ENCODE measurements around the gene OTX2.

Gene OTX2

GRCh38 chr14:56812364-56813141 lies 2.3 kb upstream of the OTX2 start:
- in situ Hi-C loops (cut with HindIII; ENCODE audit: low sequenced_read_pairs) = no loop called here

DNA sequence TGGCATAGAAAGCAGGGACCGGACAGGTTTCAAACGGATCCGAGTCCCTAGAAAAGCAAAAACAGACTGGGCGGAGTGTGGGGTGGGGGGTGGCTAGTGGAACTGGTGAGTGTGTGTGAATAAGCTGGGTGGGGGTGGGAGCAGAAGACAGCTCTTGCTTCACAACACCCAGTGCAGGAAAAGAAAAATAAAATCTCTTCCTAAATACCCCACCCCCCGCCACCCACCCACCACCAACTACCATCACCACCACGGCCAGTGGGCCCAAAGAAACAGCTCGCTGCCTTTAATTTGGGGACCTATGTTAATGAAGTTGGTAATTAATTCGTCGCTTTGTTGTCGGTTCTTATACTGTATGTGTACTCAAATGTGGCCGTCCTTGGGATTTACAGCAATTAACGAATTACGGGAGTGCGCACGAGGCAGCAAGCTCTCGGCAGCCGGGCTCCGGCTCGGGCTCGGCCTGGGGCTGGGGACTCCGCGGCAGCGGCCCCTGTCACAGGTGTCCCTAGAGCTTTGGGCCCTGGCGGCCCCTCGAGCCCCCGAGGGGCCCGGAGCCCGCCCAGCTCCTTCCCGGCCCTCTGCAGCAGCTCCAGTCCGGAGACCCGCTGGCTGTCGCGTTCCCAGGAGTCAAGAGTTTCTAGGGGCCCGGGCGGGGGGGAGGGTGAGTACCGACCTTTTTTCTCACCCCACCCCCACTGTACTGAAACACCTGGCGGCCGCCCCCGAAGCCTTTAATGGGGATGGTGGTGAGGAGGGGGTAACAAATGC lies 1.5 kb upstream of the OTX2 start:
- in situ Hi-C loops (cut with HindIII; ENCODE audit: low sequenced_read_pairs) = no loop called here

DNA sequence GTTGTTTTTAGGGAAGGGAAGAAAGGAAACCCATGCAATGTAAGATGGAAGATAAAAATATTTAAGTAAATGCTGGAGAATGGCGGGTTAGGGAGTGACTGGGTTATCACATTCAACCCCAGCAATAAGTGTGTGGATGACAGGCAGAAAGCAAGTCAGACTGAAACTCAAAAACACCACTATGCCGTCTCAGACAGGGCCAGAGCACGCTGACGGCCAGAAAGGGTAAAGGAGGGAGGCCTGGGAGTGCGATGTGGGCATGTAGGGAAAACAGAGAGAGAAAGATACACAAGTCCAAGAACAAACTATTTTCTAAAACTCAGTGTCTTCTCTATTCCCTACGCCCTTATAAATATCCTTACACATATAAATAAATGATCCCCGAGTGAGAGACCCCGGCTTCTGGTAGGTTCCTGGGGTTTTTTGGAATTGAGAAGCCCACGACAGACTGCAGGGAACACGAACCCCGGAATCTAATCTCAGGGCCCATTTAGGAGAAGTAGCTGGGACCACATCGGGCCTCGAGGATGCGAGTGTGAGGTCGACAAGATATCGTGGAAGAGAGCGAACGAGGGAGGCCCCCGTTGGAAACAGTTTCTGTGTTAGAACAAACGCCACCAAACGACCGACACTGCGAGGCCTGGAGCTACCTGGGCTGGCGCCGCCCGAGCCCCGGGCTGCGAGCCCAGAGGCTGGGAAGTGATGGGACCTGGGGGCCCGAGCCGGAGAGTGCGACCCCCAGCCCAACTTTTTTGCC lies 735 bp upstream of the OTX2 start:
- in situ Hi-C loops (cut with HindIII; ENCODE audit: low sequenced_read_pairs) = no loop called here

GRCh38 chr14:56809270-56810146 lies 771 bp downstream of the OTX2 start:
- in situ Hi-C loops (cut with HindIII; ENCODE audit: low sequenced_read_pairs) = no loop called here

DNA sequence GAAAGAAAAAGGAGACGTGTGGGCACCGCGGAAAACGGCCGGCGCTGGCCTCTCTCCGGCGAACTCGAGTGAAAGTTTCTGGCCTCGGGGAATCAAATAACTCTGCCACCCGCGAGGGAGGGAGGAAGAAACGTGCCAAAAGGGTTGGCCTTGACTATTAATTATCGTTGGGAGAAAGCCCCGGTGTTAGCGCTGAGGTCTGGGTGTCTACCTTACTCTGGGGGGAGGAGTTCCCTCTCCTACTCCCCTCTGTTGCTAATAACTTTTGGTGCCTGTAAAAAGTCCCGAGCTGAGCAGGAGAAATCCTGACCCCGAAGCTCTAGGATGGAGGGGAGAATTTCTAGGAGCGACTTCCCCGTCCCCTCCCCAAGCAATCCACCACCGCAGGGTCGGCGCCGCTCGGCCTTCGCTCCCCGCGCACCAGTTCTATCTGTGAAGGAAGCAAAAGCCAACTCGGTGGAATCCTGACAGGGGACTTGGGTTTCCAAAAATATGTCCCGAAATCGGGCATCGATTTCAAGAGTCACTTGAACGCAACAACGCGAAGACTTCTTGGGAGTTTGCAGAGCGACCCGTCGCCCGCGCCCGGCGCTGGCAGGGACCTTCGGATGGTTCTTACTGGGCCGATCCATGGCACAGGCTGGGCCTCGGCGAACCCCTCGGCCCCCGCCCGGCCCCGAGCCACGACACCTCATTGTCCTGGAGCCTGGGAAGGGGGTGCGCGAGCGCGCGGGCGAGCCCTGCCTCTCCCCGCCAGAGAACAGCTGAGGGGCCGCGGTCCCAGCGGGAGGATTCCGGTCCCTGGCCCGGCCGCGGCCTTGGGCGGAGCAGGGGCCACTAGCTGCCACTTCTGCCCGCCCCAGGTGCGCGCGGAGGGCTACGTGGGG lies 1.7 kb downstream of the OTX2 start:
- in situ Hi-C loops (cut with HindIII; ENCODE audit: low sequenced_read_pairs) = no loop called here

DNA sequence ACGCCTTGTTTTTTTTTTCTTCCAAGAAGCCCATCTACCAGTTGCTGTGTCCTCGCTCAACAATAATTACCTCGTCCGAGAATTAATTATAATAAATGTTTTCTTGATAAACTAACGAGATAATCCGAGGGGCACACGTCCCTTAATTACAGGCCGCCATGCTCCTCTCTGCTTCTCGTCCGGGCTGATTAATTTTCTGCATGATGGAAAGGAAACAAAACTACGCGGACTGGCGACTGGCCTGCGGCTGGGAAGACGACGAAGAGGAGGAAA lies 2.2 kb downstream of the OTX2 start:
- in situ Hi-C loops (cut with HindIII; ENCODE audit: low sequenced_read_pairs) = no loop called here

GRCh38 chr14:56807386-56808109 lies 2.7 kb downstream of the OTX2 start:
- in situ Hi-C loops (cut with HindIII; ENCODE audit: low sequenced_read_pairs) = no loop called here

DNA sequence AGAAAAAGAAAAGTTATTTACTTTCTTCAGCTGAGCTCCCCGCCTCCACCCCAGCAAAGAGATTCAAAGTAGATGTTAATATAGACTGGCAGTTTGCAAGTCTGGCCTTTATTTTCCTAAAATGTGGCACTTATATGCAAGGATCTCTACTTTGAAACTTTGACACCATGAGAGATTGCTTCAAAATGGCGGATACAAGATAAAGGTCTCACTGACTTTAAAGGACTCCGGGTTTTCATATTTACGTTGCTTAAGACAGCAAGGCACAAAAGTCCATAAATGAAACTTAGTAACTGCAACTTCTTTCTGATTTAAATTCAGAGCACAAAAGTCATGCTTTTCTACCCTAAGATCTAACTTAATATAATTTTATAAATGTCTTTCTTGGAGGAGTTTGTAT lies 3.5 kb downstream of the OTX2 start:
- in situ Hi-C loops (cut with HindIII; ENCODE audit: low sequenced_read_pairs) = no loop called here

DNA sequence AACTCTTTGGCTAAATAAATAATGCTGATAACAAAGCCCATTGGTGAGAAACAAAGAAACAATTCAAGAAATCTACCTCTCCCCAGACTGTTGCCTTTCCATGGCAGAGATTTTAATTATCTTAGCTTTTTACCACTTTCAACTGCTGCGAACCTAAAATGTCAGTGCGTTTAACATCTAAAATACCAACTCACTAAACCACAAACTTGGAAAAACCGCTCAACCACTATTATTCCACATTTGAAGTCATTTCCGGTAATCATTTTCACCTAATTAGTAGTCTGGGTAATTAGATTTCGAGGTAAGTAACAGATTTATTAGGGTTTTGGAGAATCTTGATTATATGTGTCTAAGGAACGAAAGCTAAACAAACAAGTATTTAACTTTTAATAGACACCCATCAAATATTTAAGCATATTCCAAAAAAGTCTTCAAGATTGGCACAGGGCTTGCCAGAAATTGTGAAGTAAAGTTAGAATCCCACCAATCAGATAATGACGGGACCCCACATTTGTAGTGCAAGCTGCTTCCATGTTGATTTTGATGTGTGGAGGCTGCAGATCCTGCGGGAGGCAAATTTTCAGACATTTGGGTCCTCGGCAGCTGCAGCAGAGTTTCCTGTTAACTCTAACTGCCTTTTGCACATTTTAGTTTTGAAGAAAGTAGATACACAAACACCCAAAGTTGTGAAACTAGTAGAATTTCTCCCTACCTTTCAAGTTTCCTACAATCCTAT lies 4.1 kb downstream of the OTX2 start:
- in situ Hi-C loops (cut with HindIII; ENCODE audit: low sequenced_read_pairs) = no loop called here

DNA sequence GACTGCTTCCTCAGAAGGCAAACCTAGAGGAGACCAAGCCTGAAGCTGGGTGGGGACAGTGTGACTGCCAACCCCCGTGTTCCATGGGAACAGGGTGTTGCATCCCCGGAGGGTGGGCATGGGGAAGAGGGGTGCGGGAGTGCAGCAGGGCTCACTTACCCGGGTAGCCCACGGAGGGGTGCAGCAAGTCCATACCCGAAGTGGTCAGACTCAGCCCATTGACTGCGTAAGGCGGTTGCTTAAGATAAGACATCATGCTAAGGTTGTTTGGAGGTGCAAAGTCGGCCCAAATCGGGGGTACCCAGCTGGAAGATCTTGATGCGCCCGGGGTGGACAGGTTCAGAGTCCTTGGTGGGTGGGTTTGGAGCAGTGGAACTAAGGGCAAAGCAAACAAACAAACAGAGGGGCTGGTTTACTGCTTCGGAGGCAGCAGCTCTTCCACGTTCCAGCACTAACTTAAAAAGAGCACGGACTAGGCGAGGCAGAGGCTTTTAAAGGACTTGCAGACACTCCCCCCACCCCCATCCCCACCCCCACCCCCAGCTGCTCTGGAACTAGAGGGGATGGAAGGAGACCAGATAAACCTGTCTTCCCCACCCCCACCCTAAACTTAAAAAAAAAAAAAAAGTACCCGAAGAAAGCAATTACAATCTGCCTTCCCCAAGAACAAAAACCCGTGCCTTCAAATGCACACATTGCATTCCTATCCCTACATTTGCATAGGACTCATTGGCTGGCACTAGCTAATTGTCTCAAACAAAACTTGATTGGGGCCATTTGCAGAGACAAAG lies 4.9 kb downstream of the OTX2 start:
- in situ Hi-C loops (cut with HindIII; ENCODE audit: low sequenced_read_pairs) = no loop called here

DNA sequence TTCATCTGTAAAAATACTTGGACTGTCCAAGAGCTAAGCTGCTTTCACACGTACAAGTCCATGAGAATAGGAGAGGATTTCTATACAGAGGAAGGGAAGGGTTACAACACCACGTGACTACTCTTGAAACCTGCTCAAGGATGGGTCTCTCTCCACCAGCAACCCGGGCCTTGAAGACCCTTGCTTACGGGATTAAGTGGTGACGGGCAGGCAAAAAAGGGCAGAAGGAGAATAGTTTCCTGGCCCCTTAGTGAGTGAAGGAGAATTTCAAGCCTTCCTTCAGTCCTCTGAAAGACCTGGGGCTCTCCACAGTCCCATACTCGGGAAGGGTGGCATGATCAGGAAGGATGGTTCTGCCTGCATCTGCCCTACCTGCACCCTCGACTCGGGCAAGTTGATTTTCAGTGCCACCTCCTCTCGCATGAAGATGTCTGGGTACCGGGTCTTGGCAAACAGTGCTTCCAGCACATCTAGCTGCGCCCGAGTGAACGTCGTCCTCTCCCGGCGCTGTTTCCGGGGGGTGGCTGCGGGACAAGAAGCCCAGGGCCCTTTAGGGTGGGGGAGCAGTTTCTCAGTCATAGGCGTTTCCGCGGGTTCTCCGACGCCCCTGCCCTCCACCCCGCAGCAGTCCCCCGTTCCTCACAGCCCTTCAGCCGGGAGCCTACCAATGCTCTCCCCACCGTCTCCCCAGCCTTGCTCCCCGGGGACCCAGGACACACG lies 6.3 kb downstream of the OTX2 start:
- in situ Hi-C loops (cut with HindIII; ENCODE audit: low sequenced_read_pairs) = no loop called here

DNA sequence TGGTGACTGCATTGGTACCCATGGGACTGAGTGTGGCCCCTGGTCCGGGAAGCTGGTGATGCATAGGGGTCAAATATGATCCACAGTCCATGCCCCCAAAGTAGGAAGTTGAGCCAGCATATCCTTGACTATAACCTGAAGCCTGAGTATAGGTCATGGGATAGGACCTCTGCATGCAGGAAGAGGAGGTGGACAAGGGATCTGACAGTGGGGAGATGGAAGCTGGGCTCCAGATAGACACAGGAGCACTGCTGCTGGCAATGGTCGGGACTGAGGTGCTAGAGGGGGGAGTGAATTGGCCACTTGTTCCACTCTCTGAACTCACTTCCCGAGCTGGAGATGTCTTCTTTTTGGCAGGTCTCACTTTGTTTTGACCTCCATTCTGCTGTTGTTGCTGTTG lies 8.4 kb downstream of the OTX2 start:
- in situ Hi-C loops (cut with HindIII; ENCODE audit: low sequenced_read_pairs) = no loop called here

- in situ Hi-C loops (cut with HindIII; ENCODE audit: low sequenced_read_pairs) = no loop called here
These were observed 11.0 kb downstream of the OTX2 start for GRCh38 chr14:56799343-56799645.

DNA sequence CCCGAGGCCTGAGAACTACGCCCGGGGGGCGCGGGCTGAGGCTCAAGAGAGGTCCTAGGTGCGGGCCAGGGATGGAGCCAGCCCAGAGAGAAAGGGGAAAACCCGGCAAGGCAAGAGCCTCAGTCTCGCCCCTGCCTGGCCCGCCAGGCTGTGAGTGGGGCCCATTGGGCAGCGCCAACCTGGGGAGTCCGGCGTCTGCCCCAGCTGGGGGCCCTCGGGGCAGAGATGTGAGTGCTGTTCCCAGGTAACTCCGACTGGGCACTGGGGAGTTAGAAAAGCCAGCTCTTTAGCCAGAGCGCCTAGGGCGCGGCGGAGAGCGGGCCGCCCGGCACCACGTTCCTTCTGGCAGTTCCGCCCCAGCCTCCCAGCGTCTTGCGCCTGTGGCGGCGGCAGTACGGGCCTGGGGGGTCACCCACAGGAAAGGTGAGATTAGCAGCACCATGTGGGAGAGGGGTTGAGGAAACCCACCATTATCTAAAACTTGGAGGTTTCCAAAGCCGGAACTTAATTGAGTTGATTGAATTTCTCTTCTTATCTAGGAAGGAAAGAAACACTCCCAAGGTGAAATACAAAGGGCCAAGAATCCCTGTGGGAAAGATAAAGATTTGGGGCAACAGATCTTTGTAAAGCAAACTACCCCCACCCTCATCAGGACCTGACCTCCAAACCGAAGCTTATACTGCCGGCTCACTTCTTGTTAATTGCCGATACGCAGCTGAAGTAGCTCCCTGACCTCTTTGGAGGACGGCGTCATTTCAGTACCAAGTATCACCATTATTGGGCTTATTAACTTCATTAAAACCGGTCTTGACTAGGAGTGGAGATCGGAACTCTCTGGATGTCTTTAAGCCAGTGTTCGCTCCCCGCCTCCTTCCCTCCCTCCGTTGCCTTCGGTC lies 11.6 kb downstream of the OTX2 start:
- in situ Hi-C loops (cut with HindIII; ENCODE audit: low sequenced_read_pairs) = no loop called here

DNA sequence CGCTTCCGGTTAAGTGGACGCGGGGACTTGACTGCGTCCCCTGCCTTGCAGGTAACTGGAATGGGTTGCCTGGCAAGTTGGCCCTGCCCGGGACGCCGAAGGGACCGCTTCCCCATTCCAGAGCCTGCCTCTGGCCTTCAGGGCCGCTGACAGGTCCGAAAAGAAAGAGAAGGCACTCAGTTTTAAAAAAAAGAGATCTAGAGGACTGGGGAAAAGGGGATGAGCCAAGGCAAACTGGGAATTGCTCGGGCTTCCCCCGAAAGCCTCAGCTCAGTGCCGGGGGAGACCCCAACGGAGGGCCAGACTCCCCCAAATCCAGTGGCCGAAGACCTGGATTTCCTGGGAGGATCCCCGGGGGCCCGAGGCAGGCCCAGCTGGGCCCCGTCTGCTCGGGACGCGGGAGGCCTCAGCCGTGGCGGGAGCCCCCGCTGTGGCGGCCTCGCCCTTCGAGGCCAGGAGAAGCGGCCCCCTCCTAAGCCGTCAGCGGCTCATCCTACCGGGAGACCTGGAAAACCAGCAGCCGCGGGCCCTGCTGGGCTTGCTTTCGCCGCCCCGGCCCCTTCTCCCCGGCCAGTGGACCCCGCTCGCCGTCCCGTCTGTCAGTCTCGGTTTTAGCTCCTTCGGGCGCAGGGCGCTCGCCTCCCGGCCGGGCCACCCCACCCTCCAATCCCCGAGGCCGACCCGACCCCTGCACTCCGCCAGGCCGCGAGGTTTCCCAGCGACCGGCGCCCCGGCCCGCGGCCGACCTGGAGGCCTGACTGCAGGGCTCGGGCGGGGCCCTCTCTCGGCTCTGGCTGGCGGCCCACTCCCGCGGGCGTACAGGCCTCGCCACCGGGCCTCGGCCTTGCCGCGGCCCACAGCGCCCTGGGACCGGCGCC lies 12.5 kb downstream of the OTX2 start:
- in situ Hi-C loops (cut with HindIII; ENCODE audit: low sequenced_read_pairs) = no loop called here
